GM18867 (cell line): ENCODE results near the gene VENTX.
"Not testable (repeated sequence)": the region's sequence is repeated elsewhere in the genome, so short reads cannot be mapped to it uniquely, and the experiment has no call there.

Experiments used
- ATAC-seq: cut with Tn5 transposase; IDR thresholded peaks from one replicate; pipeline ENCODE4 v1.9.1; 2021; ENCODE audit warnings: mild to moderate bottlenecking, moderate library complexity; ENCODE audit not compliant: unreplicated experiment

VENTX gene

DNA sequence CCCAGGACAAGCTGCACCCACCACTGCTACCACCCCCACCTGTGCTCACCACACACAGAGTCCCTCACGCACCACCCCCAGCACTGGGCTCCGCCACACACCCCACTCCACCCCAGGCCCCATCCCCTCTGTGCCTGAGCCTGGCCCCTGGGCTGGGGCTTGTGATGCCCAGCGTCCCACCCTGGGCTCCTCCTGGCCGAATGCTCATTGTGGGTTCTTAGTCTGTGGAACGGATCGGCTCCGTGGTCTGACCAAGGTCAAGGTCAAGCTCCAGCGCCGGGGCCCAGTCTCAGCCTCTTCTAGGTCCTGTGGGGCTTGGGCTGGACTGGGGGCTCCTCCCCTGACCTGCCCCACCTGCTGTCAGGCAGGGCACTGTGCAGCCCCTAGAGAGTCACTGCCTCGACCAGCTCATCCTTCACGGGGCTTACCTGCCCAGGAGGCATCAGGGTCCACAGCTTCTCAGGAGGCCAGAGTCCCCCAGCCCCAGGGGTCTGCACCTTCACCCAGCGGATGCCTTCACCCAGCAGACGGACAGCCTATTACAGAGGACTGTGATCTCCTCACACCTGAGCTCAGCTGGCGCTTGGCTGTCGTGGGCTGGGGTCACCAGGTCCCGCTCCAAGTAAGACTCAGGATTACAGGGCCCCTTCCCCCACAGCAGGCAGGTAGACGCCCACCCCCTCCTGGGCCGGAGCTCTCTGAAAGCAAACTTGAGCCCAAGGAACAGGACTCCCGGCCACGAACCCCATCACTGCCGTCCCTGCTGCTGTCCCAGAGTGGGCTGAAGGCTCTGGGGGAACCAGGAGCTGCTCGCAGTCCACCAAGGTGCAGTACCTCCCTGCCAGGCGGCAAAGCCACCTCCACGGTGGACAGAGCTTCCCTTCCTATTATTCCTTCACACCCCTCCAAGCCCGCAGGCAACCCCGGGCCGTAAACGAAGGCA lies 22.9 kb upstream of the VENTX start:
- ATAC-seq = no peak

DNA sequence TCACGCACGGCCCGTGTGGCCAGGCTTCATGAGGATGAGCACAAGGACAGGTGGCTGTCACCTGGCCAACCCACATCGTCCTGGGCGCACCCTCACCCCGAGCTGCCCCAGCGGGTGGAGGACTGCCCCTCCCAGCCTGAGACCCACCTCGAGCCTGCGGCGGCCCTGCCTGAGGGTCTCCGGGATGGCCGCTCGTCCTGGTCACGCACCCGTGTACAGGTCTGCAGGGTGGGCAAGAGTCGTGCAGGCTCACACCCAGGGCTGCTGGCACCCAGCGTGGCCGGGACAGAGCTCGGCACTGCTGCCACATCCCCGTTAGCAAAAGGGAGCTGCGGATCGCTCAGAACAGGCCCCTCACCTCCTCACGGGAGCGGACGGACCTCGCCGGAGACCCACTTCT lies 22.1 kb upstream of the VENTX start:
- no peak for ATAC-seq

DNA sequence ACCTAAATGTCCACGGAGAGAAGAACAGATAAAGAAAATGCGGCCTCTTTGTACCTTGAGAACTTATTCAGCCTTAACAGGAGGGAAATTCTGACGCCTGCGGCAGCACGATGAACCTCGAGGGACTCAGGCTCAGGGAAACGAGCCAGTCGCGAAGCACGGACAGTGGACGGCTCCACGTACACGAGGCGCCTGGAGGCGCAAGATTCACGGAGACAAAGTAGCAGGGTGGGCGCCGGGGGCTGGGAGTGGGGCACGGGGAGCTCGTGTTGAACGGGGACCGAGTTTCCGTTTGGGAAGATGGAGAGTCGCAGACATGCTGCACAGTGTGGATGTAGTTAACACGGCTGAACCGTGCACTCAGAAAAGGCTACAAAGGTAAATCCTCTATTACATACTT lies 20.9 kb upstream of the VENTX start:
- ATAC-seq = no peak

DNA sequence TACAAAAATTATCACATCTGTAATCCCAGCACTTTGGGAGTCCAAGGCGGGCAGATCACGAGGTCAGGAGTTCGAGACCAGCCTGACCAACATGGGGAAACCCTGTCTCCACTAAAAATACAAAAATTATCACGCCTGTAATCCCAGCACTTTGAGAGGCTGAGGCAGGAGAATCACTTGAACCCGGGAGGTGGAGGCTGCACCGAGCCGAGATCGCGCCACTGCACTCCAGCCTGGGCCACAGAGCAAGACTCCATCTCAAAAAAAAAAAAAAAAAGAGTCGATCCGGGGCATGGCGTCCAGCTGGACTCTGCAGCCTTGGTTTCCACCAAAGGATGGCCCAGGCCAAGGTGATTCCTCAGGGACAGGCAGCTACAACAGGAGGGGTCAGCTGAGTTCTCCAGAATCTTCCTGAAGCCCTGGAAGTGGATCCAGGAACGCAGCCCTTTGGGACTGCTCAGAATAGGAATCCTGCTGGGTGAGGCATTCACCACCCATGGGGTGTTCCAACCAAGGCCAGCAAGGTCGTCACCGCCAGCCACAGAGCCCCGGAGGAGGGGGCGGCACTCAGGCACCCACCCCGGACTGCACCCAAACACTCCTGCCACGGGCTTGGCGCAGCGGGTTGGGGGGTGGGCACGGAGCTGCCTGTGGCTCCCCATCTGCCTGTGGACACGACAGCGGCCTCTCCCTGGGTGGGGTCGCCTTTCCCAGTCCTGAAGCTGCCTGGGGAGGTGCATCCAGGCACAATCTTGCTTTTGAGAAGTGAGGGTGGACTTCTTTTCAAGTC lies 19.7 kb upstream of the VENTX start:
- ATAC-seq = no peak

DNA sequence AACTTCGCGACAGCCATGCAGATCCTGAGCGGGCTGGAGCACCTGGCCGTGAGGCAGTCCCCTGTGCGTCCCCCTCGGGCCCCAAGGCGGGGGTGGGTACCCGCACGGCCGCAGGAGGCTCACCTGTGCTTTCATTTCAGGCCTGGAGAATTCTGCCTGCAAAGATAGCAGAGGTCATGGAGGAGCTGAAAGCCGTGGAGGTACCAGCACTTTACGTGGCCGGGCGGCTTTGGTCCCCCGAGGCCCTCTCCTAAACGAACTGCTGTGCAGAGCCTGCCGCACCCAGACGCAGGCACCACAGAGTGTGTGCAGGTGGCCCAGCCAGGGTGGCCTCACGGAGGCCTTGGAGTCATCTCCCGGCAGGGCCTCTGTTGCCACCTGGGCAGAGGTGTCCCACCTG lies 18.8 kb upstream of the VENTX start:
- ATAC-seq = no peak

DNA sequence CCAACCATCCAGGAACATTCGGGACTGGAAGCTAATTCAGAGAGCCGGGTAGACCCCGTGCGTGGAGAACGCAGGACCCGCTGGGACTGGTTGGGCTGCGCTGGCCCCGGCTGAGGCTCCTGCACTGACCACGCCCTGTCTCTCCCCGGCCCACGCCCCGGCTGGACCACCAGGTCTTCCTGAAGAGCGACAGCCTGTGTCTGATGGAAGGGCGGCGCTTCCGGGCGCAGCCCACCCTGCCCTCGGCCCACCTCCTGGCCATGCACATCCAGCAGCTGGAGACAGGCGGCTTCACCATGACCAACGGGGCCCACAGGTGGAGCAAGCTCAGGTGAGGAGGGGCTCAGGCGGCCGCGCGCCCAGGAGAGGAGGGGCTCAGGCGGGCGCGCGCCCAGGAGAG lies 17.9 kb upstream of the VENTX start:
- ATAC-seq = no peak

DNA sequence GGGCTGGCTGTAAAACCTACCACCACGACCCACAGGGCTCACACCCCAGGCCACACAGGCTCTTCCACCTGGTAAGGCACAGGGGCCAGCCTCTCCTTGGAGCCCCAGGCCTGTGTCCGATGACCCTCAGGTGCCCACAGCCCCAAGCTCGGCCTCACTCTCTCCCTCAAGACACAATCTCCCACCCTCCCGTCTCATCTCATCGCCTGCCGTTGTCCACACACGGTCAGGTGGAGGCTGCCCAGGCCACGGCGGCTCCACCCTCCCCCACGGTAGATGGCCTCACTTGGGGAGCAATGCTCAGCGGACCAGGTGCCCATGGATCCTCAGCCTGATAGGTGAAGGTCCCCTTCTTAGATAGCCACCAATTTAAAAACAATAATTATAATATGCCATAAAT lies 16.3 kb upstream of the VENTX start:
- ATAC-seq = no peak

DNA sequence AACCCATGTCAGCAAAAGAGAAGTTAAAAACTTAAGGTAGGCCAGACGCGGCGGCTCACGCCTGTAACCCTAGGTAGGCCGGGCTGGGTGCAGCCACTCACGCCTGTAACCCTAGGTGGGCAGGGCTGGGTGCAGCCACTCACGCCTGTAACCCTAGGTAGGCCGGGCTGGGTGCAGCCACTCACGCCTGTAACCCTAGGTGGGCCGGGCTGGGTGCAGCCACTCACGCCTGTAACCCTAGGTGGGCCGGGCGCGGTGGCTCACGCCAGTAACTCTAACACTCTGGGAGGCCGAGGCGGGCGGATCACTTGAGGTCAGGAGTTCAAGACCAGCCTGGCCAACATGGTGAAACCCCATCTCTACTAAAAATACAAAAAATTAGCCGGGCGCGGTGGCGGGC lies 15.9 kb upstream of the VENTX start:
- not testable (repeated sequence) for ATAC-seq

DNA sequence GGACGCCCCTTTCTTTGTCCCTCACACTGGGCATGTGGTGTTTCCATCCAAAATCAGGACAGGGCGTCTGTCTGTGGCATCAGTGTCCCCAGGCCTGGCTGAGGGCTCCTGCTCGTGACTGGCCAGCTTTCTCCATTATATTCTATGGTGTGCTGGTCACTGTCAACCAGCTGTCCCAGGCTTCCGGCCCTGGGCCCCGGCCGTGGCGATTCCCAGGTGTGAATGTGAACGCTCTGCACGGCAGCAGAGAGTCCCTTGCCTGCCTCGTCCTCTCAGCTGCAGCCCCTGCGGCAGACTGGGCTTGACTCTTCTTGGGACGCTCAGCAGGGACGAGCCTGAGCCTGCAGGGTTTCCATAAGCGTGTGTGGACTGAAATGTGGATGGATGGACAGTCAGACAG lies 13.6 kb upstream of the VENTX start:
- no peak for ATAC-seq

DNA sequence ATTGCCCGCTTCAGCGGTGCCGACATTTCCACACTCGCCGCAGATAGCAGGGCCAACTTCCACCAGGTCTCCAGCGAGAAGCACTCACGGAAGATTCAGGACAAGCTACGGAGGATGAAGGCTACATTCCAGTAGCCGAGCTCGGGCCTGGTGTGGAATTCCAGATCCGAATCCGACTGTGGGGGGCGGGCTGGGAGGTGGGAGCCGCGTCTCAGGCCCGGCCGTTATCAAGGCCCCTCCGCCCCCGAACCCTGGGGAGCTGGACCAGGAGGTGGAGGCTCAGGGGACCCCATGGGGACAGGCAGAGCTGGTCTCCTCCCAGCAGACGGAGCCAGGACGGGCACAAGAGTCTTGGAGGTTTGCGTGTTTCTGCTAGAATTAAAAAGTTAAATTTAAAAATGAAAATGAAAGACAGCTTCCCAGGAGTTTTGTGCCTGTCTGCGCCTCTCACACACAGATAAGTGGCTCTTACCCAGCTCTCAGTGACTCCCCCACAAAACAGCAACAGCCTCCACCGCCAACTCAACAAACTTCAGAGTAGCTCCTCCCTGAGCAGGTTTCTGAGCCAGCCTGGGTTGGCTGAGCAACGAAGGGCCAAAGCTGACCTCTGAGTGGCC lies 12.8 kb upstream of the VENTX start:
- ATAC-seq = no peak

DNA sequence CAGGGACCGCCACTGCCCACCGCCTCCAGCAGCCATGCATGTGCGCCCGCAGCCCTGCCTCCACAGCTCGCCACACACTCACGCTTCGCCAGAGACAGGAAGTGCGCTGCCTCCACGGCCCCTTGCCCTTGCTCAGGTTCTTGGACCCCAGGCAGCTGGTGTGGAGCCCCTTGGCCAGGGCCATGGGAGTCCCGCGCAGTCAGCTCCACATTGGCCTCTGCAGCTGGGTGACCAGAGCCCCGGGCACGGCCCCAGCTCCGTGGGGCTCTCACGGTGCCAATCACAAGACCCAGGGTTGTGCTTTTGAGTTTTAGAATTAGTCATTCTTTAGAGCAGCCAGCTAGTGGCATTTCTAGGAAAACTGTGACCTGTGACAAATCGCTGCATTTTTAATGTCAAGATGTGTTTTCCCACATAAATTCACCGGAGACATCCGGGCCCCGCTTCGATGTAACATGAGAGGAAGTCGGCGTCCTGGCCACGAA lies 11.9 kb upstream of the VENTX start:
- ATAC-seq = no peak

DNA sequence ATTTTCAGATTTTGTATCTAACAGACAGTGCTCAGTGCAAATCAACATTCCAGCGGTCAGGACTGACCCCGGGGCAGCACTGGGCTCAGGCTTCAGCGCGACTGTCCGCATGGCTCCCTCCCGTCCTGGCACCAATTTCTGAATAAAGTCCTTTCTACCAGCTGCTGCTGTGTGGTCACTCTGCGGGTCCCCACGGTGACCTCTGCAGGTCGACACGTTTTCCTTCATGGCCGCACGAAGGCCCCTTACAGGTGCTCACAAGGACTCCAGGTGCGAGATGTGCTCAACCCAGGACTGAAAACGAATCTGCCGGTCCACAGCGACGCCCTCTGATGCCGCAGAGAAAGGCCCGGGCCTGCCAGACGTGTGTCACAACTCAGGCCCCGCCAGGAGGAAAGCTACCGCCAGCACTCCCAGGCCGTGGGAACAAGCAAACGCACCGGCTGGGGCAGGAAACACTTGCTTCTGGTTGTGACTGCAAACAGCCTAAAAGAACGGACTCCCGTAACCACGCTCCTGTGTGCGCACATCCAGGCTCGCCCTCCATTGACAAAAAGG lies 11.3 kb upstream of the VENTX start:
- no peak for ATAC-seq

DNA sequence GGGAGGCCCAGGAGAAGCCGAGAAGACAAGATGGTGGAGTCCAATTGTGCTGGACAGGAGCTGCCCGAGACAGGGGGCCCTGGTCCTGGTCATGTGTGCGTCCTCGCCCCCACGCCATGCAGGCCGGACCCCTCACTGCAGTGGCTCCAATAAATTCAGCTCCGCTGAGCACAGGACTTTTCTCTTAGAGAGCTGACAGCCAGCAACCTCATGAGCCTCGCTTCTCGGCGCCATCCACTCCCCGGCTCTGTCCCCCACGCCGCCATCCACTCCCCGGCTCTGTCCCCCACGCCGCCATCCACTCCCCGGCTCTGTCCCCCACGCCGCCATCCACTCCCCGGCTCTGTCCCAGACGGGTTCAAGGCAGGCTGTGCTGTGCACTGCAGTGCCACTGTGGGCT lies 10.4 kb upstream of the VENTX start:
- ATAC-seq = no peak

DNA sequence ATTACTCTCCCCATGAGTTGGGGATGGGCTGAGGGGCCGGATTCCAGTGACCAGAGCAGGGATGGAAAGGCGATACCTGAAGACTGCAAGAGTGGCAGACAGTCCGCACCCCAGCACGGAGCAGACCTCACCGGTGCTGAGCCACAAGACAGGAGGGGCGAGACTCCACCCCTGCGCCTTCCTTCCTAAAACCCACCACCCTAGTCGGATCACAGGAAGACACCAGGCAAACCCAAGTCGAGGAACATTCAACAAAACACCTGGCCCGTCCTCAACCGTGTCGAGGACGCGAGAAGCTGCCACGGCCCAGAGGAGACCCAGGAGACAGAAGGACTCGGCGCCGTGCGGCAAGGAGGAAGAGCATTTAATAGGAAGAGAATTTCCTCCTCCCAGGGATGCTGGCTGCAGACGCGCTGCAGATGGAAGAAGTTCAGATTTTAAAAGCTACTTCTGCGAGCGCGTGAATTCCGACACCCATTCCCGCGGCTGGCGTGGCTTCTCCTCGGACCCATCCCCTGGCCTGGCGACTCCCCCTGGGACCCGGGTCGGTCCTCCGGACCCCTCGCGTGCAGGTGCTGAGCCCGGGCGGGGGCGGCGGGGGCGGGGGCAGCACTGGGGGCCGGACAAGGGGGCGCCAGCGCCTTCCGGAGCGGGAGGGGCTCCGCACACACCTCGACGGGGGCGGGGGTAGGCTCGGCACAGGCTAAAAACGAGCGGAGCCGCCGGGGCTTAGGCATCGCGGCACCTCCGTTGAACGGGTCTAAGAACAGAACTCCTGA lies 8.2 kb upstream of the VENTX start:
- ATAC-seq = no peak

DNA sequence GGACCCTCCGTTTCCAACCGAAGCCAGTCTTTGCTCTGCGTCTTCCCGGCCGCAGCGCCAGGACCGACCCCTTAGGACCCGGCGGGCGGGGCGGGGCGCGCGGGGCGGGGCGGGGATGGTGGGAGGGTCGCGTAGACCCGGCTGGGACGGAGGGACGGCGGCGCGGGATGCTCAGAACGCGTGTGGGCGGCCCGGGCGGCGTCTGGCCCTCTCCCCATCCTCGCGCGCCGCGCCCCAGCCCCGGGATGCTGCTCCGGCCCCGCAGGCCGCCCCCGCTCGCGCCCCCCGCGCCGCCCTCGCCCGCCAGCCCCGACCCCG lies 7.7 kb upstream of the VENTX start, which contains the start of gene UTF1:
Gene UTF1 (plus strand): TSS at position 174 of the 318 bp plus-strand sequence. CDS start 72 bp downstream, at position 246.
- no peak for ATAC-seq

DNA sequence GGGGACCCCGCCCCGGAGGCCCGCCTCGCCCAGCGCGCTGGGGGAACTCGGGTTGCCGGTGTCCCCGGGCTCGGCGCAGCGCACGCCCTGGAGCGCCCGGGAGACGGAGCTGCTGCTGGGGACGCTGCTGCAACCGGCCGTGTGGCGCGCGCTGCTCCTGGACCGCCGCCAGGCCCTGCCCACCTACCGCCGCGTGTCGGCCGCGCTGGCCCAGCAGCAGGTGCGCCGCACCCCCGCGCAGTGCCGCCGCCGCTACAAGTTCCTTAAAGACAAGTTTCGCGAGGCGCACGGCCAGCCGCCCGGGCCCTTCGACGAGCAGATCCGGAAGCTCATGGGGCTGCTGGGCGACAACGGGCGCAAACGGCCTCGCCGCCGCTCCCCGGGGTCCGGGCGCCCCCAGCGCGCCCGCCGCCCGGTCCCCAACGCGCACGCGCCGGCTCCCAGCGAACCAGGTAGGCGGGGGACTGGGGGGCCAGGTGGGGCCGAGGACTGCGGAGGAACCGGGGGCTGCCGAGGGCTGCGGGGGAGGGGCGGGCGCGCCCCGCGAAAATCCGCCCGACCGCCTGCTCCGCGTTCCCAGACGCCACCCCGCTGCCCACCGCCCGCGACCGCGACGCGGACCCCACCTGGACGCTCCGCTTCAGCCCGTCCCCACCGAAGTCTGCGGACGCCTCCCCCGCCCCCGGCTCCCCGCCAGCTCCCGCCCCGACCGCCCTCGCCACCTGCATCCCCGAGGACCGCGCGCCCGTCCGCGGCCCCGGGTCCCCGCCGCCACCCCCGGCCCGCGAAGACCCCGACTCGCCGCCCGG lies 7.1 kb upstream of the VENTX start:
- ATAC-seq = no peak

DNA sequence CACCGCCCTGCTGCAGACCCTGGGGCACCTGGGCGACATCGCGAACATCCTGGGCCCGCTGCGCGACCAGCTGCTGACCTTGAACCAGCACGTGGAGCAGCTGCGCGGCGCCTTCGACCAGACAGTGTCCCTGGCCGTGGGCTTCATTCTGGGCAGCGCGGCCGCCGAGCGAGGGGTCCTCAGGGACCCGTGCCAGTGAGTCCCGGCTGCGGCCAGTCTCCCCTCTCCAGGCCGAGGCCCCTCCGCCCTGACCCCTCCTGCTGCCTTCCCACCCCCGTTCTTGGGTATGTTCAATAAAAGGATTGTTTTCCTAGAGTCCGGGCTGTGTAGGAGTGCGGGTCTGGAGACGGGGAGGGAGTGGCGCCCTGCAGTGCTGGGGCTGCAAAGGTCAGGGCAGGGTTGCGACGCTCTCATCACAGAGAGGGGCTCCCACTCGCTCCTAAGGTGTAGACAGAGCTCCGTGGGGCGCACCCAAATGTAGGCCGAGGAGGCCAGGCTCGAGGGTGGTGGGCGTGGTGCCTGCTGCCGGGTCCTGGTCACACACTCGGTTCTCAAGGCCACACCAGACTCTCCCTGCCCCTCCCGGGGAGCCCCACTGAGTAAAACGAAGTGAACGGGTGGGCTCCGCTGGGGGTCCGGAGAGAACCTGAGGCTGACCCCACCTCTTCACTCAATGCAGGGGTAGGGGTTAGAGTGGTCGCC lies 6.3 kb upstream of the VENTX start:
- ATAC-seq = no peak

DNA sequence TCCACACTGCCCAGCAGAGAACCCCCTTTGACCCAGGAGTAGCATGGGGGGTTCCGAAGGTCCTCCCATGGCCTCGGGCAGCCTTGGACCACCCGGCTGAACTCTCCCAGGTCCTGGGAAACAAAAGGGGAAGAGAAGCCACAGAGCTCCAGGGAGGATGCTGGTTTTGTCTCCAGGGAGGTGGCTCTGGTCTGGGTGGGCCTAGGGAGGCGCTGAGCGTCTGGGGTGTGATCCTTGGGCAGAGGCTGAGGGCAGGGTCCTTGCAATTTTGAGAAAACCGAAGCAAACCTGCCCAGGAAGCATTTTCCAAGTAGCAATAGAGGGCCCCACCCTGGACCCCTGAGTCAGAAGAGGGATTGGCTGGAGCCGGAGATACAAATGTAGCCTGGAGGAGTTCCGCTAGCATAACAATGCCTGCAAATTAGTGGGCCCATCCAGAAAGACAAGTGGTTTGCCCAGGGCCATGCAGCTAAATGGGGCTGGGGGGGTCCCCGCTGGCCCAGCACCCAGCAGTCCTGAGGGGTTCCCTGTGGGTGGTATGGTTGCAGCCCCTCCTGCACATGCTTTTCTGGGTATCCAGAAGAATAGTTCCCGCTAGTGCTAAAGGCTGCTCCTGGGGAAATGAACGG lies 5.6 kb upstream of the VENTX start:
- ATAC-seq = no peak

DNA sequence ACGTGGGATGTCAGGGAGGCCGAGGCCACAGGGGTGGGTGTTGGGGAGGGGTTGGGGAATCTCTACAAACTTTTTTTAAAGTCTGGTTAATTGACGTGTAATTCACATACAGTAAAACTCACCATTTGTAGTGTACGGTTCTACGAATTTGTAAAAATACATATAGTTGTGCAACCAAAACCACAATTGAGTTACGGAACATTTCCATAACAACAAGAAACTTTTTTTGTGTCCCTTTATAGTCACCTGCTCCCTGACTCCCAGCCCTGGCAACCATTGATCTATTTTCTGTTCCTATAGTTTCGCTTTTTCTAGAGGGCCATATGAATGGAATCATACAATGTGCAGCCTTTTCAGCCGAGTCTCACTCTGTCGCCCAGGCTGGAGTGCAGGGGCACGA lies 2.9 kb upstream of the VENTX start:
- ATAC-seq = not testable (repeated sequence)
